Measurements from ENCODE around the gene TNFRSF14. TPM values are rescaled to one million over a fixed set of nuclear protein-coding genes. Genes with fewer than 3 reads are reported as not detected.
"Not testable (repeated sequence)": the region's sequence is repeated elsewhere in the genome, so short reads cannot be mapped to it uniquely, and the experiment has no call there.

Gene TNFRSF14
- total RNA-seq, 1 donor from 2014 or later = 141 TPM

DNA sequence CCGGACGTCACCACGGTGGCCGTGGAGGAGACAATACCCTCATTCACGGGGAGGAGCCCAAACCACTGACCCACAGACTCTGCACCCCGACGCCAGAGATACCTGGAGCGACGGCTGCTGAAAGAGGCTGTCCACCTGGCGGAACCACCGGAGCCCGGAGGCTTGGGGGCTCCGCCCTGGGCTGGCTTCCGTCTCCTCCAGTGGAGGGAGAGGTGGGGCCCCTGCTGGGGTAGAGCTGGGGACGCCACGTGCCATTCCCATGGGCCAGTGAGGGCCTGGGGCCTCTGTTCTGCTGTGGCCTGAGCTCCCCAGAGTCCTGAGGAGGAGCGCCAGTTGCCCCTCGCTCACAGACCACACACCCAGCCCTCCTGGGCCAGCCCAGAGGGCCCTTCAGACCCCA is 7.0 kb downstream of the TNFRSF14 start:
- TF ChIP-seq, protein P1, sequence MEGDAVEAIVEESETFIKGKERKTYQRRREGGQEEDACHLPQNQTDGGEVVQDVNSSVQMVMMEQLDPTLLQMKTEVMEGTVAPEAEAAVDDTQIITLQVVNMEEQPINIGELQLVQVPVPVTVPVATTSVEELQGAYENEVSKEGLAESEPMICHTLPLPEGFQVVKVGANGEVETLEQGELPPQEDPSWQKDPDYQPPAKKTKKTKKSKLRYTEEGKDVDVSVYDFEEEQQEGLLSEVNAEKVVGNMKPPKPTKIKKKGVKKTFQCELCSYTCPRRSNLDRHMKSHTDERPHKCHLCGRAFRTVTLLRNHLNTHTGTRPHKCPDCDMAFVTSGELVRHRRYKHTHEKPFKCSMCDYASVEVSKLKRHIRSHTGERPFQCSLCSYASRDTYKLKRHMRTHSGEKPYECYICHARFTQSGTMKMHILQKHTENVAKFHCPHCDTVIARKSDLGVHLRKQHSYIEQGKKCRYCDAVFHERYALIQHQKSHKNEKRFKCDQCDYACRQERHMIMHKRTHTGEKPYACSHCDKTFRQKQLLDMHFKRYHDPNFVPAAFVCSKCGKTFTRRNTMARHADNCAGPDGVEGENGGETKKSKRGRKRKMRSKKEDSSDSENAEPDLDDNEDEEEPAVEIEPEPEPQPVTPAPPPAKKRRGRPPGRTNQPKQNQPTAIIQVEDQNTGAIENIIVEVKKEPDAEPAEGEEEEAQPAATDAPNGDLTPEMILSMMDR (IDR thresholded peaks at IDR 0.05) = no peak
- Histone ChIP-seq H3K36me3 (peaks cover 0 to 10% of the 10 kb centered on the region in 2 donors), H3K27ac (no peak overlapping the region), H3K4me3 (no peak overlapping the region), H3K9me3 (no peaks in the 10 kb centered on the region), H3K27me3 (no peaks in the 10 kb centered on the region), H3K4me1 (no peaks in the 10 kb centered on the region)
- DNase-seq (ENCODE audit: low spot score in 2 of 2) = no peak
- intact Hi-C loops (cut with DNase I) = no loop called here

DNA sequence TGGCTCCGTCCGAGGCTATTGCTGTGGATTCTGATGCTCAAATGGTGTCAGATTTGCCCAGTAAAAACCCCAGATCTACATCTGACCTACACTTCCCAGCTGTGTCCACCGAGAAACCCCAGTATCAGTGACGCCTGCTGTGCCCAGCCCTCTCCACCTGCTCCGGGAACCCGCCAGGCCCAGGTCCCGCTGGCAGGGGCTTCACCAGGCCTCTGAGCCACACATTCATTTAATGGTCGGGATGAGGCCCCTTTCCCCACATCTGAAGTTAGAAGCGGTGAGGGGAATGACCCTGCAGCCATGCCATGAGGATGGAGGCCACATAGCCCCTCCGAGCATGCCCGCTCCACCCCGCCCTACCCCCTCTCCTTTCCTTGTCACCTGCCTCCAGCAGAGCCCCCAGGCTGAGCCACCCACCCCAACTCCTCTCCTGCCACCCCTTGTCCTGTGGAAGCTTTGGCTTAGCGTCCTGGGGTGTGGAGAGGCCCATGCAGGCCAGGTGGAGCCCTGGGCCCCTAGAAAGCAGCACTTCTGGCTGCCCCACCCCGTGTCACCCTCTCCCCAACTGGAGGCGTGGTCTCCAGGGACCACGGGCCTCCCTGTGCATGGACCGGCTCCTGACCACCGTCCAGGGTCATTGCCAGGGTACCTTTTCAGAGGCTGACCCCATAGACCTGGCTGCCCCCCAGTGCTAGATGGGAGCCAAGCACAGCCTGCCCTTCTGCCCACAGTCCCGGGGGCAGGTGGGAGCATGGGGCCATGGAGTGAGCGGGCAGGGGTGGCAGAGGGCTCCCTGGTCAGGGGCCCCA is 8.0 kb downstream of the TNFRSF14 start:
- Histone ChIP-seq H3K27me3 (no peaks in the 10 kb centered on the region), H3K27ac (no peak overlapping the region), H3K9me3 (no peaks in the 10 kb centered on the region), H3K36me3 (peaks cover 0 to 10% of the 10 kb centered on the region in 2 donors), H3K4me1 (no peaks in the 10 kb centered on the region), H3K4me3 (no peak overlapping the region)
- no peak for DNase-seq (ENCODE audit: low spot score in 2 of 2)
- TF ChIP-seq, protein P1 (IDR thresholded peaks at IDR 0.05) = no peak
- intact Hi-C loops (cut with DNase I) = no loop called here

DNA sequence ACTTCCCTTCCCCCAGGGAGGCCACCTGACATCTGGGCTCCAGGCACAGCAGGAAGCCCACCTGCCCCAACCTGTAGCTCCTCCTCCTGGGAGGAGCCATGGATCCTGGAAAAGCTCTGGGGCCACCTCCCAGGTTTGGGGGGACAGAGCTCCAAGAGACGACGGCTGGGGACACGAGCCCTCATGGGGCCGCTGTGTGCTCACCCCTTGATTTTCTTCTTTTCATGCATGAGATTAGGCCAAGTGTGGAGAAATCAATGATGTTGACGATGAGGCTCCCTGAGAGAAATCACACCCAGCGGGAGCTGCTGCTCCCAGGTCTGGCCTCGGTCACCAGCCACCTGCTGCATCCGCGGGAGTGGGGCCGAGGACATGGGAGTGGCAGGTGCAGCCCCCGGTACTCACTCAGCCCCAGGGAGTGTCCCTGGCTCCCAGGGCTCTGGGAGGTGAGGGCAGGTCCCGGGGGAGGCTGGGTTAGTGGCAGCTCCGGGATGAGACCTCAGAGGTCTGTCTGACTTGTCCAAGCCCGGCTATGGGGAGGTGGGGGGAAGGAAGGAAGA is 8.7 kb downstream of the TNFRSF14 start:
- Histone ChIP-seq H3K27me3 (no peaks in the 10 kb centered on the region), H3K4me3 (no peak overlapping the region), H3K4me1 (no peaks in the 10 kb centered on the region), H3K36me3 (peaks cover 0 to 8% of the 10 kb centered on the region in 2 donors), H3K9me3 (no peaks in the 10 kb centered on the region), H3K27ac (no peak overlapping the region)
- TF ChIP-seq, protein P1 (IDR thresholded peaks at IDR 0.05) = no peak
- DNase-seq (ENCODE audit: low spot score in 2 of 2) = no peak
- intact Hi-C loops (cut with DNase I) = no loop called here

DNA sequence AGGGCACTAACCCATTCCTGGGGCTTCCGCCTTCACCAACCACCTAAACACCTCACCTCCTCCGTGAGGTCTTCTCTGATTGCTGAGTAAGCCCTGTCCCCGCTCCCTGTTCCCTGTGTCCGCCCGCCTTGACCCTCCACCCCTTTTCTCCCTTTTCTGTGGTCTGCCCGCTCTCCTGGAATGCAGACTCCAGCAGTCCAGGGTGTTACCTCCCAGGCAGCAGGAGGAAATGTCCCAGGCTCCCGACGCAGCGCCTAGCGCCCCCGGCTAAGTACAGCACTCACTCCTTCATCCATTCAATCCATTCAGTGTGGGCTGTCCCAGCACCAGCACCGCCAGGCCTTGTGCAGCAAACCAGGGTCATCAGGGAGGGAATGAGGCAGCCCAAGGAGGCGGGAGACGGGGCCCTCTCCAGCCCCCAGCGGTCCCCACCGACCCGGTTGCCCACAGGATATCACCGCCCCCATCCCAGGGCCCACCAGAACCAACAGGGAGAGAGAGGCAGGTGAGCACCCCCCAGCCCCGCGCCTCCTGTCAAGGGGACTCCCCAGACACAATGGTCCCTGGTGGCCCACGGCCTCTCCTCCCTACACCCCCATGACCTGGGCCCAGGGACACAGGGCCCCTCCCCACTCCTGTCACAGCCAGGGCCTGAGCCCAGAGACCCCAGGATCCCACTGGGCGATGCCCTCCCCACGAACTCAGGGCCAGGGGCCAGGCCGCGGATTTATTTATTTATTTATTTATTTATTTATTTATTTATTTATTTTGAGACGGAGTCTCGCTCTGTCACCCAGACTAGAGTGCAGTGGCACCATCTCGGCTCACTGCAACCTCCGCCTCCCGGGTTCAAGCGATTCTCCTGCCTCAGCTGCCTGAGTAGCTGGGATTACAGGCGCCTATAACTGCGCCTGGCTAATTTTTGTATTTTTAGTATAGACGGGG is 10.2 kb downstream of the TNFRSF14 start:
- Histone ChIP-seq H3K36me3 (peaks cover 0 to 6% of the 10 kb centered on the region in 2 donors), H3K4me3 (no peak overlapping the region), H3K4me1 (no peaks in the 10 kb centered on the region), H3K9me3 (no peaks in the 10 kb centered on the region), H3K27ac (no peak overlapping the region), H3K27me3 (no peaks in the 10 kb centered on the region)
- intact Hi-C loops (cut with DNase I) = no loop called here
- DNase-seq (ENCODE audit: low spot score in 2 of 2) = no peak
- TF ChIP-seq, protein P1 (IDR thresholded peaks at IDR 0.05) = no peak

DNA sequence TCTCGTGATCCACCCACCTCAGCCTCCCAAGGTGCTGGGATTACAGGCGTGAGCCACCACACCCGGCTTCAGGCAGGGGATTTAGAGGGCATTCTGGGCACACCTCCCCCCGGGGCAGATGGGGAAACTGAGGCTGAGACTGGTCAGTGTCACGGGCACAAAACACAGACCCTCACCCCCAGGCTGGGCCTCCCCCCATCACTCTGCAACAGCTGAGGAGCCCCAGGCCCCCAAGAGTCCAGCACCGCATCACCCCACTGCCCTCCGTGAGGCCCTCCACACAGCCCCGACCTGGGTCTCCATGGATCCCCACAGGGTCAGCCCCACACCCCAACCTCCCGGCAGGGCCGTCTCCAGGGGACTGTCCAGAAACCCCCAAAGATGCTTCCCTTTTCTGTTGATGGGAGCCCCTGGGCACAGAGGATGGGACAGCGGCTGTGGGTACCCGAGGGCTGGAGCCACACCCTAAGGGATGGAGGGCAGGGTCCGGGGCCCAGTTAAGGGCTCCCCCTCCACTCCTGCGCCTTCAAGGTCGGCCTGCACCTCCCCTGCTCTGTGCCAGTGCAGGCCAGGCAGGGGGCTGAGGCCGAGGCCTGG is 11.0 kb downstream of the TNFRSF14 start:
- Histone ChIP-seq H3K9me3 (no peaks in the 10 kb centered on the region), H3K4me1 (no peaks in the 10 kb centered on the region), H3K36me3 (peaks cover 0 to under 1% of the 10 kb centered on the region in 2 donors), H3K27me3 (no peaks in the 10 kb centered on the region), H3K27ac (no peak overlapping the region), H3K4me3 (no peak overlapping the region)
- DNase-seq (ENCODE audit: low spot score in 2 of 2) = no peak
- TF ChIP-seq, protein P1 (IDR thresholded peaks at IDR 0.05) = no peak
- intact Hi-C loops (cut with DNase I) = no loop called here

DNA sequence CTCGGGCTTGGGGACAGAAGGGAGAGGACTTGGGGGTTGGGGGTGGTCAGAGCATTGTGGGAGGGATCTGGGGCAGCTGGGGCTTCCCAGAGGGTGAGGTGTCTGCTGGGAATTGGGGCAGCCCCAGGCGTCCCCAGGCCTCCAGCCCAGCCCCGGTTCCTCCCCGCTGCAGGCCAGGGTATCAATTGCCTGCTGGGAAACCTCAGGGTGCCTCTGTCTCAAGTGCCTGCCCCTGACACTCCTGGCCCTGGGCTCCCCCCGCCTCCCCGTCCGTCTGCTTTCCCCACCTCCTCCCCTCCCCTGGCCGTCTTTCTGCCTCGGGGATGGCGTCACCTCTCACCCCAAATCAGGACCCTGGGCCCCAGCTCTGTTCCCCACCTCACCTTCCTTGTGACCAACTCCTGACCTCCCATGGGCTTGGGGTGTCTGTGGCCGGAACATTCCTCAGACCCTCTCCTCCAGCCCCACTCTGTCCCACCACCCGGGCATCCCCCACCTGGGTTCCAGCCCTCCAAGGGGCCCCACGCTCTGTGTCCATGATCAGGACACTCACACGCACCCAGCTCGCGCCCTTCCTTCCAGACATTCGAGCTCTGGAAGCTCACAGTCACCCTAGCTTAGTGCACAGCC is 12.1 kb downstream of the TNFRSF14 start:
- H3K27ac ChIP-seq; H3K4me1 ChIP-seq; DNase-seq (ENCODE audit: low spot score in 2 of 2); H3K36me3 ChIP-seq; H3K9me3 ChIP-seq; intact Hi-C loops (cut with DNase I); H3K27me3 ChIP-seq; H3K4me3 ChIP-seq: not testable (repeated sequence)

Measured in ascending aorta (tissue), 2 donors.